SK-N-DZ (cell line): Measurements from ENCODE around the gene CYP24A1.

Source experiments
- DNase-seq: peaks from one replicate; pipeline ENCODE4 v3.0.0-alpha.2; 2015; ENCODE audit warnings: low spot score

CYP24A1 gene

GRCh38 chr20:54156981-54157835, 16.6 kb downstream of the CYP24A1 start:
- DNase-seq = no peak

GRCh38 chr20:54156522-54156921, 17.3 kb downstream of the CYP24A1 start:
- DNase-seq = no peak

- DNase-seq = no peak
These were observed 18.0 kb downstream of the CYP24A1 start for GRCh38 chr20:54155736-54156317.

GRCh38 chr20:54154439-54154838, 19.3 kb downstream of the CYP24A1 start:
- DNase-seq = no peak

GRCh38 chr20:54153847-54154246, 19.9 kb downstream of the CYP24A1 start:
- no peak for DNase-seq

- no peak for DNase-seq
These were observed 20.8 kb downstream of the CYP24A1 start for GRCh38 chr20:54153041-54153327.

- no peak for DNase-seq
These were observed 21.4 kb downstream of the CYP24A1 start for GRCh38 chr20:54152227-54153040.

GRCh38 chr20:54151511-54152226, 22.1 kb downstream of the CYP24A1 start:
- DNase-seq = no peak

GRCh38 chr20:54151075-54151439, 22.7 kb downstream of the CYP24A1 start:
- DNase-seq = no peak

- no peak for DNase-seq
These were observed 24.0 kb downstream of the CYP24A1 start for GRCh38 chr20:54149765-54150264.

- no peak for DNase-seq
These were observed 24.6 kb downstream of the CYP24A1 start for GRCh38 chr20:54148947-54149764.

- no peak for DNase-seq
These were observed 27.1 kb downstream of the CYP24A1 start for GRCh38 chr20:54146672-54147071.

- no peak for DNase-seq
These were observed 28.9 kb downstream of the CYP24A1 start for GRCh38 chr20:54144847-54145414.

- DNase-seq = no peak
These were observed 32.7 kb downstream of the CYP24A1 start for GRCh38 chr20:54140927-54141566.

GRCh38 chr20:54140486-54140885, 33.3 kb downstream of the CYP24A1 start:
- DNase-seq = no peak

GRCh38 chr20:54140067-54140466, 33.7 kb downstream of the CYP24A1 start:
- DNase-seq = no peak

GRCh38 chr20:54139188-54139587, 34.6 kb downstream of the CYP24A1 start:
- DNase-seq = no peak

- DNase-seq = no peak
These were observed 35.4 kb downstream of the CYP24A1 start for GRCh38 chr20:54138427-54138826.

GRCh38 chr20:54137115-54137514, 36.7 kb downstream of the CYP24A1 start:
- no peak for DNase-seq
